GM12892 (cell line): ENCODE results near the gene ACTR6.

Experiments used
- POLR2A ChIP-seq: IDR thresholded peaks from 2 replicates; pipeline ENCODE4 v1.6.1; 2011; ENCODE audit warnings: low read depth, low read length, control low read depth
- POLR2AphosphoS5 ChIP-seq: IDR thresholded peaks from 2 replicates; pipeline ENCODE4 v1.6.1; 2011; ENCODE audit warnings: low read depth, low read length, control low read depth

GRCh38 chr12:100154474-100155247 lies 46.0 kb upstream of the ACTR6 start:
- TF ChIP-seq POLR2AphosphoS5 (no peak), POLR2A (no peak)
